Progenitor cell of endocrine pancreas (in vitro differentiated cells): ENCODE measurements around the gene PNPLA1. TPM values are rescaled to one million over a fixed set of nuclear protein-coding genes. Genes with fewer than 3 reads are reported as not detected.

Experiments
- DNase-seq: peaks from one replicate; pipeline ENCODE4 v3.0.0; 2021; ENCODE audit warnings: low spot score; ENCODE audit not compliant: unreplicated experiment
- H3K27ac Mint-ChIP-seq: 2 replicates; pipeline ENCODE4 v1.8.0; 2021; ENCODE audit warnings: mild to moderate bottlenecking, moderate library complexity, mixed read lengths
- H3K27me3 Mint-ChIP-seq: 2 replicates; pipeline ENCODE4 v1.8.0; 2021; ENCODE audit warnings: mixed read lengths
- H3K36me3 Mint-ChIP-seq: 2 replicates; pipeline ENCODE4 v1.8.0; 2022; ENCODE audit warnings: mixed read lengths; ENCODE audit not compliant: insufficient read depth
- H3K4me1 Mint-ChIP-seq: 2 replicates; pipeline ENCODE4 v1.8.0; 2021; ENCODE audit warnings: low read depth, mixed read lengths
- H3K4me3 Mint-ChIP-seq: 2 replicates; pipeline ENCODE4 v1.8.0; 2021; ENCODE audit warnings: low read depth, mild to moderate bottlenecking, moderate library complexity, mixed read lengths
- H3K9me3 Mint-ChIP-seq: 2 replicates; pipeline ENCODE4 v1.8.0; 2021; ENCODE audit warnings: low read depth, mixed read lengths
- total RNA-seq: library from RNA; stranded (reverse); gene quantifications from 2 replicates; pipeline ENCODE4 v1.2.1, GENCODE V29; 2021
- TF ChIP-seq, protein P1 (sequence below): fragments of 200-600 bp; sonication (generic); IDR thresholded peaks from one replicate; pipeline ENCODE4 v1.5.0; 2021; ENCODE audit warnings: antibody characterized with exemption, mild to moderate bottlenecking; ENCODE audit not compliant: unreplicated experiment

The PNPLA1 gene
- total RNA-seq, 1 donor from 2014 or later = not detected

DNA sequence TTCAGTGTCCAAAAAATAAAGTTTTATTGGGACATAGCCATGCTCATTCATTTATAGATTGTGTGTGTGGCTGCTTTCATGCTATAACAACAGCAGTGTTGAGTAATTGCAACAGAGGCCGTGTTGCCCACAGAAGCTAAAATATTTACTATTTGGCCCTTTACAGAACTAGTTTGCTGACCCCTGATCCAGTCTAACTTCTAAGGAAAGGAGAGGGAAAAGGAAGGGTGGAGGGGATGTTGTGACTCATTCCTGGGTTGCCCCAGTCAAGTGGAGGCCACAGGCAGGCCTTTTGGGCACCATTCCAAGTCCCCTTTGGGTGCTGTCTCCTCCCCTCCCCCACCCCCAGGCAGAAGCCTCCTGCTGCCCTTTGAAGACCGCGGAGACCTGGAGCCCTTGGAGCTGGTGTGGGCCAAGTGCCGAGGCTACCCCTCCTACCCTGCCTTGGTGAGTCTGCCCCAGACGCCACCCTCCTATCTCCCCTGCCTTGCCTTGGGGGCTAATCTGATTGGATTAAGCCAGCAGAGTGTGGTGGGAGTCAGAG lies 44.9 kb upstream of the PNPLA1 start:
- Mint-ChIP-seq H3K4me1 (peaks cover 18% of the 10 kb centered on the region), H3K4me3 (no peak overlapping the region), H3K36me3 (peaks cover 23% of the 10 kb centered on the region), H3K27me3 (no peaks in the 10 kb centered on the region), H3K27ac (no peak overlapping the region), H3K9me3 (no peaks in the 10 kb centered on the region)
- DNase-seq = no peak
- TF ChIP-seq, protein P1, sequence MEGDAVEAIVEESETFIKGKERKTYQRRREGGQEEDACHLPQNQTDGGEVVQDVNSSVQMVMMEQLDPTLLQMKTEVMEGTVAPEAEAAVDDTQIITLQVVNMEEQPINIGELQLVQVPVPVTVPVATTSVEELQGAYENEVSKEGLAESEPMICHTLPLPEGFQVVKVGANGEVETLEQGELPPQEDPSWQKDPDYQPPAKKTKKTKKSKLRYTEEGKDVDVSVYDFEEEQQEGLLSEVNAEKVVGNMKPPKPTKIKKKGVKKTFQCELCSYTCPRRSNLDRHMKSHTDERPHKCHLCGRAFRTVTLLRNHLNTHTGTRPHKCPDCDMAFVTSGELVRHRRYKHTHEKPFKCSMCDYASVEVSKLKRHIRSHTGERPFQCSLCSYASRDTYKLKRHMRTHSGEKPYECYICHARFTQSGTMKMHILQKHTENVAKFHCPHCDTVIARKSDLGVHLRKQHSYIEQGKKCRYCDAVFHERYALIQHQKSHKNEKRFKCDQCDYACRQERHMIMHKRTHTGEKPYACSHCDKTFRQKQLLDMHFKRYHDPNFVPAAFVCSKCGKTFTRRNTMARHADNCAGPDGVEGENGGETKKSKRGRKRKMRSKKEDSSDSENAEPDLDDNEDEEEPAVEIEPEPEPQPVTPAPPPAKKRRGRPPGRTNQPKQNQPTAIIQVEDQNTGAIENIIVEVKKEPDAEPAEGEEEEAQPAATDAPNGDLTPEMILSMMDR = no peak

DNA sequence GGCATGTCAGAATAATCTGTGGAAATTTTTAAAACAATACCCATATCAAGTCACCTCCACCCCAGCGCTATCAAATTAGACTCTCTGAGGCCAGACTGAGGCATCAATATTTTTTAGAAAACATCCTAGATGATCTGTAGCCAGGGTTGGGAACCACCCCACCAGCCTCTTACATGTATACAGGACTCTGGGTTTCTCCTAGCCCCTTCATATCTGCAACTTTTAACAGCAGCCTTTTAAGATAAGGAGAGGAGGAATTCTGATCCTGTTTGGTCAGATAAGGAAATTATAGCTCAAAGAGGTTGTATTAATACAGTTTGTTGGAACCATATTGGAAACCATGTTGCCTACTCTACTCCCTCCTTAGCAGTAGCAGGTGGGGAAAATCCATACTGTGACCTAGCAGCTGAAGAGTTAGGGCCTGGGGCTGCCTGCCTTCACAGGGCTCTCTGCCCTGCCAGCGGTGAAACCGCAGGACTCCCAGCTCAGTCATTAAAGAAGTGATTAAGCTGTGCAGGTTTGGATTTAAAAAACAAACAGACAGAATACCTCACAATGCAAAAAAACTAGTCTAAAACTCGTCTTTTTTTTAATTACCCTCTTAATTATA lies 43.3 kb upstream of the PNPLA1 start:
- H3K27ac Mint-ChIP-seq = no peak overlapping the region
- DNase-seq = no peak
- TF ChIP-seq, protein P1 = no peak
- peaks cover 31% of the 10 kb centered on the region for H3K36me3 Mint-ChIP-seq
- H3K27me3 Mint-ChIP-seq = no peaks in the 10 kb centered on the region
- no peaks in the 10 kb centered on the region for H3K9me3 Mint-ChIP-seq
- peaks cover 18% of the 10 kb centered on the region for H3K4me1 Mint-ChIP-seq
- no peak overlapping the region for H3K4me3 Mint-ChIP-seq

DNA sequence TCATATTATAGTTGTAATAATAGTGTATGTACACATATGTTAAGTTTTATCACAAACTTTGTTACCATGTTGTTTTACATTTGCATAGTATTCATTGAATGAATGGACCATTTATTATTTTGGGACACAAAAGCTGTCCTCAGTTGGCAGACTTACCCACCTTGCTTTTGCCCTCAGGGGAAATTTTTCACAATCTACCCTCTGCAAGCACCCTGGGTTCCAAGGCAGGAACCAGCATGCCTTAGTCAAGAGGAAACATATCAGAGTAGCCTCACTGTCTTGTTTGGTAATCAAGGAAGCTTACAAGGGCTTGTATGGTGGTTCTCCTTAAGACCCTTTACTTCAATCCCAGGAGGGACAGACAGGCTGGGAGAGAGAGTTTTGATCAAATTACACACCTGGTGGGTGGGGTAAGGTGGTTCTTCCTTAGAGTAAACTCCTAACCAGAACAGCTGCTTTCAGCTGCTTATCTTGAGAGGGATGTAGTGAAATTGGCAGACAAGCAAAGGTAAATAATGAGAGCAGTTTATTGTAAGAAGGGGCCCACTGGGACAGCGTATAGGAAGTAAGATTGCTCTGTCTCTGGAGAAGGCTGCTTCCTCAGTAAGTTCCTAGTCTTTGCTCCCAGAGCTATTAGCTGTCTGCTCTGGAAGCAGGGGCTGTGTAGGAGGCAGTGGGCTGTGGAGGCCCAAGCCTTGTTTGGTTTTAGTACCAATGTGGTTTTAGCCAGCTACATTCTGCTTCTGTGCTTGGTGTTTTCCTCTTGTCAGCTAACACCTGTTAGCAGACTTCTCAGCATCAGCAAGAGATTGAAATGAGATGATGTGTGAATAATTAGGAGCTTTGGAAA lies 42.3 kb upstream of the PNPLA1 start:
- H3K36me3 Mint-ChIP-seq = peaks cover 38% of the 10 kb centered on the region
- peak overlapping the region; percentile 82 for H3K27ac Mint-ChIP-seq
- peaks cover 18% of the 10 kb centered on the region for H3K4me1 Mint-ChIP-seq
- H3K4me3 Mint-ChIP-seq = no peak overlapping the region
- no peaks in the 10 kb centered on the region for H3K9me3 Mint-ChIP-seq
- TF ChIP-seq, protein P1 = no peak
- no peaks in the 10 kb centered on the region for H3K27me3 Mint-ChIP-seq
- no peak for DNase-seq

DNA sequence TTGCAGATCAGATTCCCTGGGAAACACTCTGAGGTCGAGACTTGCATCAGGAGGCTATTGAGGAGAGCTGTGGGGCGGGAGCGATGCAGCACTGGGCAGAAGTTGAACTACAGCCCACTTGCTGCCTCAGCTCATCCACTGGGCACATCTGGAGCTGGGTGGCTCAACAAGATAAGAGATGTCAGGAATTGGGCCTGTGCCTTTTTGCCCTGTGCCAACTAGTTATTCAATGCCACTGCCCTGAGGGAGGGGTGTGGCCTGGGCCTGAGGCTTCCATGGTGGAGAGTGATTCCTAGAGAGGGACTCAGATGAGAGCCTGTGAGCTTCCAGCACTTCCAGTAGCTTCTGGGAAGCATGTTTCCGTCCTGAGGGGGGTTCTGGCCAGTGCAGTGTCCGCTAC lies 40.6 kb upstream of the PNPLA1 start:
- TF ChIP-seq, protein P1 = no peak
- H3K4me3 Mint-ChIP-seq = no peak overlapping the region
- peaks cover 18% of the 10 kb centered on the region for H3K4me1 Mint-ChIP-seq
- peaks cover 33% of the 10 kb centered on the region for H3K36me3 Mint-ChIP-seq
- H3K27me3 Mint-ChIP-seq = no peaks in the 10 kb centered on the region
- no peaks in the 10 kb centered on the region for H3K9me3 Mint-ChIP-seq
- no peak for DNase-seq
- no peak overlapping the region for H3K27ac Mint-ChIP-seq

DNA sequence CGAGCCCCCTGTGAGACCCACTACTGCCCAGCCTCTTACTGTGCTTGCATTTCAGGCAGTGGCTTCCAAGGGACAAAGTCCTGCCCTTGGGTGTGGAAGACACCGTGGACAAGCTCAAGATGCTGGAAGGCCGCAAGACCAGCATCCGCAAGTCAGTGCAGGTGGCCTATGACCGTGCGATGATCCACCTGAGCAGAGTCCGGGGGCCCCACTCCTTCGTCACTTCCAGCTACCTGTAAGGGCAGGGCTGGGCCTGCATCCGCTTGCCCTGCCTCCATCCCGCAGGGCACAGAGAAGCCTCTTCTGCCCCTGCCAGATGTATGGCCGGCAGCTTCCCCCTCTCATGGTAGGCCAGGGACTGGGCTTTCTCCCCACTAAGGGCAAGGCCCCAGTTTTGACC lies 39.5 kb upstream of the PNPLA1 start:
- no peaks in the 10 kb centered on the region for H3K27me3 Mint-ChIP-seq
- H3K4me3 Mint-ChIP-seq = no peak overlapping the region
- H3K4me1 Mint-ChIP-seq = peaks cover 18% of the 10 kb centered on the region
- no peaks in the 10 kb centered on the region for H3K9me3 Mint-ChIP-seq
- no peak overlapping the region for H3K27ac Mint-ChIP-seq
- TF ChIP-seq, protein P1 = no peak
- H3K36me3 Mint-ChIP-seq = peaks cover 27% of the 10 kb centered on the region
- DNase-seq = no peak
